Gastrocnemius medialis (tissue), 4 donors: ENCODE results near the gene PABPN1L. TPM values are rescaled to one million over a fixed set of nuclear protein-coding genes. Genes with fewer than 3 reads are reported as not detected.

ENCODE experiments used
- ATAC-seq, 2 donors: fragments of 150-250 bp; one replicate each; pipeline ENCODE4 v1.9.1; 2016
- DNase-seq, 2 donors: peaks; one replicate each; pipeline ENCODE4 v3.0.0-alpha.2; 2019
- H3K27ac ChIP-seq, 4 donors: fragments of 200-600 bp; sonication (generic); 1 replicate in 1 of 4; 2 replicates in 3 of 4; pipeline ENCODE4 v1.5.1; 2016 to 2018; ENCODE audit warnings: mild to moderate bottlenecking in 2 of 4, moderate library complexity in 1 of 4
- H3K27me3 ChIP-seq, 3 donors: fragments of 200-600 bp; sonication (generic) in 2 of 3; 1 replicate in 1 of 3; 2 replicates in 2 of 3; pipeline versions ENCODE4 v1.5.1 to v1.6.0; 2016 to 2019; ENCODE audit warnings: mild to moderate bottlenecking in 1 of 3, moderate library complexity in 1 of 3
- H3K36me3 ChIP-seq, 2 donors: fragments of 200-600 bp; sonication (generic) in 1 of 2; one replicate each; pipeline ENCODE4 v1.5.1; 2017 to 2018
- H3K4me1 ChIP-seq, 2 donors: fragments of 200-600 bp; sonication (generic) in 1 of 2; one replicate each; pipeline ENCODE4 v1.5.1; 2016 to 2017; ENCODE audit warnings: mild to moderate bottlenecking in 2 of 2
- H3K4me3 ChIP-seq, 4 donors: fragments of 200-600 bp; sonication (generic) in 3 of 4; 1 replicate in 1 of 4; 2 replicates in 3 of 4; pipeline ENCODE4 v1.5.1; 2016 to 2019; ENCODE audit warnings: mild to moderate bottlenecking in 2 of 4
- H3K9me3 ChIP-seq, 3 donors: fragments of 200-600 bp; sonication (generic) in 2 of 3; 1 replicate in 1 of 3; 2 replicates in 2 of 3; pipeline ENCODE4 v1.5.1; 2016 to 2019
- POLR2A ChIP-seq, 2 donors: fragments of 450-650 bp; IDR thresholded peaks; one replicate each; pipeline ENCODE4 v1.6.1; 2017; ENCODE audit warnings: antibody characterized with exemption in 2 of 2, mild to moderate bottlenecking in 2 of 2, moderate library complexity in 2 of 2
- in situ Hi-C, 4 donors: fragments of 200-750 bp; cut with MboI; loops; one replicate each; pipeline versions ENCODE4 v1.15.0 to v1.8.0; 2017; ENCODE audit warnings: low sequenced_read_pairs in 4 of 4
- intact Hi-C: fragments of 100-400 bp; cut with DNase I; formaldehyde crosslinking; loops from one replicate; pipeline ENCODE4 v1.15.1; 2023; ENCODE audit warnings: low total_unique reads
- total RNA-seq, 4 donors: library from RNA; depleted of rRNA; stranded (reverse); fragments of >200 nt; gene quantifications; one replicate each; pipeline versions ENCODE4 v1.1.0 to v1.2.3, GENCODE V29; 2016
- TF ChIP-seq, protein P1 (sequence below), 5 experiments: fragments of 450-650 bp in 3 of 5; fragments of 200-600 bp in 2 of 5; sonication (generic) in 2 of 5; IDR thresholded peaks in 4 of 5; conservative IDR thresholded peaks in 1 of 5; 1 replicate in 4 of 5; 2 replicates in 1 of 5; pipeline ENCODE4 v1.5.1; 2016 to 2019; ENCODE audit warnings: antibody characterized with exemption in 5 of 5, mild to moderate bottlenecking in 3 of 5, moderate library complexity in 3 of 5

Gene PABPN1L, protein sequence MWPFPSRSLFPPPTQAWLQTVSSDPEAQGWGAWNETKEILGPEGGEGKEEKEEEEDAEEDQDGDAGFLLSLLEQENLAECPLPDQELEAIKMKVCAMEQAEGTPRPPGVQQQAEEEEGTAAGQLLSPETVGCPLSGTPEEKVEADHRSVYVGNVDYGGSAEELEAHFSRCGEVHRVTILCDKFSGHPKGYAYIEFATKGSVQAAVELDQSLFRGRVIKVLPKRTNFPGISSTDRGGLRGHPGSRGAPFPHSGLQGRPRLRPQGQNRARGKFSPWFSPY
- not detected for total RNA-seq

DNA sequence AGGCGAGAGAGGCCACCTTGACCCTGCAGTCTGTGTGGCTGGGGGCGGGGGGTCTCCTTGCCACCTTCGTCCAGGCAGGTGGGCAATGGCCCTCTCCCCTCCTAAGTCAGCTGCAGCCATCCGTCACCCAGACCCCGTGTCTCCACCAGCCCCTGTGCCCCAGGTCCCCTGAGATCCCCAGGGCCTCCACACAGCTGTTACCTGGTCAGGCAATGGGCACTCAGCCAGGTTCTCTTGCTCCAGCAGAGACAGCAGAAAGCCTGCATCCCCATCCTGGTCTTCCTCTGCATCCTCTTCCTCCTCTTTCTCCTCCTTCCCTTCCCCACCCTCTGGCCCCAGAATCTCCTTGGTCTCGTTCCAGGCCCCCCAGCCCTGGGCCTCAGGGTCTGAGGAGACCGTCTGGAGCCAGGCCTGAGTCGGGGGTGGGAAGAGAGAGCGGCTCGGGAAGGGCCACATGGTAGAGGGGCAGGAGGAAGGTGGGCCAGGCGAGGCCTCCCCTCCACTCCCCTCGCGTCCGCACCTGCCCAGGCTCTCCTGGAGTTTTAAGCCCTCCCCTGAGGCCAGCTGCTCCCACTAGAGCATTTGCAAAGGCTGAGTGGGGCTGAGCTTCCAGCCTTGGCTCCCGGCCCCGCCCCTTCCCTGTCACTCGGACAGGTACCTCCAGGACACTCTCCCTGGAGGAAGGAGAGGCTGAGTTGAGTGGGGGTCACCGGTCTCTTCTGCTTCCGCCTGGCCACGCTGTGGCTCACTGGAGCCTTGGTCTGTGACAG is at the start of gene PABPN1L:
Gene PABPN1L, minus strand, starts transcription at position 510 of the 770 bp plus-strand sequence. Its CDS starts 54 bp downstream, at position 456.
- Histone ChIP-seq H3K27ac (no peak within 1 kb of the TSS), H3K4me1 (no peaks in the 10 kb centered on the region), H3K9me3 (no peaks in the 10 kb centered on the region), H3K4me3 (no peak within 1 kb of the TSS), H3K36me3 (peaks cover 0 to 17% of the 10 kb centered on the region in 2 donors), H3K27me3 (no peaks in the 10 kb centered on the region)
- TF ChIP-seq POLR2A (IDR thresholded peaks at IDR 0.05) = no peak
- TF ChIP-seq, protein P1, sequence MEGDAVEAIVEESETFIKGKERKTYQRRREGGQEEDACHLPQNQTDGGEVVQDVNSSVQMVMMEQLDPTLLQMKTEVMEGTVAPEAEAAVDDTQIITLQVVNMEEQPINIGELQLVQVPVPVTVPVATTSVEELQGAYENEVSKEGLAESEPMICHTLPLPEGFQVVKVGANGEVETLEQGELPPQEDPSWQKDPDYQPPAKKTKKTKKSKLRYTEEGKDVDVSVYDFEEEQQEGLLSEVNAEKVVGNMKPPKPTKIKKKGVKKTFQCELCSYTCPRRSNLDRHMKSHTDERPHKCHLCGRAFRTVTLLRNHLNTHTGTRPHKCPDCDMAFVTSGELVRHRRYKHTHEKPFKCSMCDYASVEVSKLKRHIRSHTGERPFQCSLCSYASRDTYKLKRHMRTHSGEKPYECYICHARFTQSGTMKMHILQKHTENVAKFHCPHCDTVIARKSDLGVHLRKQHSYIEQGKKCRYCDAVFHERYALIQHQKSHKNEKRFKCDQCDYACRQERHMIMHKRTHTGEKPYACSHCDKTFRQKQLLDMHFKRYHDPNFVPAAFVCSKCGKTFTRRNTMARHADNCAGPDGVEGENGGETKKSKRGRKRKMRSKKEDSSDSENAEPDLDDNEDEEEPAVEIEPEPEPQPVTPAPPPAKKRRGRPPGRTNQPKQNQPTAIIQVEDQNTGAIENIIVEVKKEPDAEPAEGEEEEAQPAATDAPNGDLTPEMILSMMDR (IDR thresholded peaks at IDR 0.05 in 4 of 5, conservative IDR thresholded peaks at IDR 0.05 in 1 of 5) = no peak
- intact Hi-C loops (no loop called here), in situ Hi-C loops (loop anchor here in 1 of 4 donors (25.0 kb wide), 1 partner anchor 346 kb away; the partner anchor contains the start of genes SLC22A31 and ZNF778)
- no peak for ATAC-seq
- no peak for DNase-seq

DNA sequence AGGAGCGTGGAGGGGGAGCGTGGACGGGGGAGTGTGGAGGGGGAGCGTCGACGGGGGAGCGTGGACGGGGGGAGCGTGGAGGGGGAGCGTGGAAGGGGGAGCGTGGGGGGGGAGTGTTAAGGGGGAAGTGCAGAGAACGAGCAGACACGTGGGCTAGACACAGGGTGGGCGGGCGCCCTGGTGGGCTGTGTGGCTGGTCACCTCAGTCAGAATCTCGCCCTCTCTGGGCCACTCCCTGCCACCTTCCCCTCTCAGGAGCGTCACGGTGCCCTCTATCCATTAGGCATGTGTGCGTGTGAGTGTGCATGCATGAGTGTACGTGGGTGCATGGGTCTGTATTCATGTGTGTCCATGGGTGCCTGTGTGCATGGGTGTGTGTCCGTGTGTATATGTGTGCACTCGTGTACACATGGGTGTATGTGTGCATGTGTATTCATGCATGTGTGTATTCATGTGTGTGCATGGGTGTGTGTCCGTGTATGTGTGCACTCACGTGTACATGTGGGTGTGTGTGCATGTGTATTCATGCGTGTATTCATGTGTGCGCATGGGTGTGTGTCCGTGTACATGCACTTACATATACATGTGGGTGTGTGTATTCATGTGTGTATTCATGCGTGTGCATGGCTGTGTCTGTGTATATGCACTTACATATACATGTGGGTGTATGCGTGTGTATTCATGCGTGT is 49.3 kb upstream of the PABPN1L start:
- no peaks in the 10 kb centered on the region for H3K9me3 ChIP-seq
- intact Hi-C loops = no loop called here
- DNase-seq = no peak
- TF ChIP-seq, protein P1 (IDR thresholded peaks at IDR 0.05 in 4 of 5, conservative IDR thresholded peaks at IDR 0.05 in 1 of 5) = no peak
- TF ChIP-seq POLR2A (IDR thresholded peaks at IDR 0.05) = no peak
- in situ Hi-C loops = no loop called here
- ATAC-seq = no peak
- H3K36me3 ChIP-seq = no peaks in the 10 kb centered on the region
- no peaks in the 10 kb centered on the region for H3K27me3 ChIP-seq
- no peak overlapping the region for H3K4me3 ChIP-seq
- no peak overlapping the region for H3K27ac ChIP-seq
- H3K4me1 ChIP-seq = peaks cover 21 to 22% of the 10 kb centered on the region in 2 donors

DNA sequence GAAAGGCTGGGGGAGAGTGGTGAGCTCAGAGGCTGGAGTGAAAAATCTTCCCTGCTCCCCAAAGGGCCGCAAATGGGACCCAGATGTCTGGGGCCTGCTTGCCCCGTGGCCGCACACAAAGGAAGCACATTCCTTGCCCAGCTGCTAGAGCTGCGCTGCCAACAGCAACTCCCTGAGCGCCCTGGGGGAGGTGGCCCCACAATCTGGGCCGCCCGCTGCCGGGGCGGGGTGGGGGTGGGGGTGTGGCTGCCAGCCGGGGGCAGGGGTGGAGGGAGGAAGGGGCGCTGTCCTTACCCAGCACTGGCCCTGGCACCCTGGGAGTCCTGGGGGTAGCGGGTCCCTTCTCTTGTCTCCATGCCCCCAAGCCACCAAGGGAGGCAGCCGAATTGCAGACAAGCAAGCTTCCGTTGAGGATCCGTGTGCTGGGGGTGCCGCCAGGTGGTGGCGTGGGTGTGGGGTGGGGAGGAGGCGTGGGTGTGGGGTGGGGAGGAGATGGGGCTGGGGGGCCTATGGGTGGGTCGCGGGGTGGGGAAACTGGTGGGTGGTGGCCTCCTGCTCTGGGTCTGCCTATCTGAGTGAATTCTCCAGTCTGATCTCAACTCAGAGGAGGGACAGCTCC is 48.4 kb upstream of the PABPN1L start:
- H3K27me3 ChIP-seq = no peaks in the 10 kb centered on the region
- in situ Hi-C loops (no loop called here), intact Hi-C loops (no loop called here)
- DNase-seq (no peak), ATAC-seq (peak in 1 of 2 donors; percentile 30)
- H3K4me3 ChIP-seq = no peak overlapping the region
- no peaks in the 10 kb centered on the region for H3K9me3 ChIP-seq
- peaks cover 12 to 14% of the 10 kb centered on the region in 2 donors for H3K4me1 ChIP-seq
- no peak overlapping the region for H3K27ac ChIP-seq
- H3K36me3 ChIP-seq = no peaks in the 10 kb centered on the region
- TF ChIP-seq, protein P1 (IDR thresholded peaks at IDR 0.05 in 4 of 5, conservative IDR thresholded peaks at IDR 0.05 in 1 of 5) = peak in 1 of 5 experiments; percentile 33
- no peak for TF ChIP-seq POLR2A (IDR thresholded peaks at IDR 0.05)

DNA sequence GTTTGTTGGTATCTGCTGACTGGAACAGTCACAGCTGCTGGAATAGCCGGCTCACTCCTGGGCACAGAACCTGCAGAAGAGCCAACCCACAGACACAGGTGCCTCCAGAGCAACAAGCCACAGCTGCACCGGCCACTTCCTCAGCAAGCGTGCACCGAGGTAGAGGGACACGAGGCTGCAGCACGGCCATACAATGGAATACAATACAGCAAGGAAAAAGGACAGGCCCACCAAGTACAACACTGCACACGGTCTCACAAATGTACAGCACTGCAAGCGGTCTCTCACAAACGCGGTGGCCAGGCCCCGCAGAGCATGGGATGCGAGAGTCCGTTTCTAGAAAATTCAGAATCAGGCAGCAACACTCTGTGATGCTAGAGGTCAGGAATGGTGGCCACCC is 47.4 kb upstream of the PABPN1L start:
- intact Hi-C loops (no loop called here), in situ Hi-C loops (no loop called here)
- no peaks in the 10 kb centered on the region for H3K27me3 ChIP-seq
- H3K4me1 ChIP-seq = peaks cover 10 to 14% of the 10 kb centered on the region in 2 donors
- H3K9me3 ChIP-seq = no peaks in the 10 kb centered on the region
- H3K36me3 ChIP-seq = no peaks in the 10 kb centered on the region
- DNase-seq = no peak
- ATAC-seq = no peak
- H3K27ac ChIP-seq = no peak overlapping the region
- no peak overlapping the region for H3K4me3 ChIP-seq
- no peak for TF ChIP-seq POLR2A (IDR thresholded peaks at IDR 0.05)
- TF ChIP-seq, protein P1 (IDR thresholded peaks at IDR 0.05 in 4 of 5, conservative IDR thresholded peaks at IDR 0.05 in 1 of 5) = no peak
